GM12891 (cell line): ENCODE results near the gene ESYT3.
"Not testable (repeated sequence)": the region's sequence is repeated elsewhere in the genome, so short reads cannot be mapped to it uniquely, and the experiment has no call there.

Experiments used
- PAX5 ChIP-seq: IDR thresholded peaks from 2 replicates; pipeline ENCODE4 v1.6.1; 2011; ENCODE audit warnings: low read length, moderate library complexity, mild to moderate bottlenecking; ENCODE audit not compliant: insufficient read depth, severe bottlenecking
- POLR2A ChIP-seq: IDR thresholded peaks from 2 replicates; pipeline ENCODE4 v1.6.1; 2011; ENCODE audit warnings: low read depth, low read length, control low read depth
- POLR2AphosphoS5 ChIP-seq: IDR thresholded peaks from 2 replicates; pipeline ENCODE4 v1.6.1; 2011; ENCODE audit warnings: low read depth, low read length, control low read depth
- TAF1 ChIP-seq: IDR thresholded peaks from 2 replicates; pipeline ENCODE4 v1.6.1; 2011; ENCODE audit warnings: low read depth, low read length, control low read depth

DNA sequence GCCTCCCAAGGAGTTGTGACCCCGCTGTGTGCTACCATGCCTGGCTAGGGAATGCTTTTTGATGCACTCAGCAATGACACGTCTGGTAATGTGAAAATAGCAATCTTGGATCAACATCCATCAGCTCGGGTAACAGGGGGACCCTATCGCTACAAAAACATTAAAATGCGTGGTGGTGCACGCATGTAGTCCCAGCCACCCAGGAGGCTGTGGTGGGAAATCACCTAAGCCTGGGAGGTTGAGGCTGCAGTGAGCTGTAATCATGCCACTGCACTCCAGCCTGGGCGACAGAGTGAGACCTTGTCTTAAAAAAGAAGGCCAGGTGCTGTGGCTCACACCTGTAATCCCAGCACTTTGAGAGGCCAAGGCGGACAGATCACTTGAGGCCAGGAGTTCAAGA lies 19.5 kb downstream of the ESYT3 start:
- not testable (repeated sequence) for TF ChIP-seq POLR2A, TAF1, POLR2AphosphoS5, PAX5
